Measurements from ENCODE around the gene ARHGEF28. TPM values are rescaled to one million over a fixed set of nuclear protein-coding genes. Genes with fewer than 3 reads are reported as not detected.

ARHGEF28 gene
- total RNA-seq, 1 donor from 2014 or later = 0.11 TPM

DNA sequence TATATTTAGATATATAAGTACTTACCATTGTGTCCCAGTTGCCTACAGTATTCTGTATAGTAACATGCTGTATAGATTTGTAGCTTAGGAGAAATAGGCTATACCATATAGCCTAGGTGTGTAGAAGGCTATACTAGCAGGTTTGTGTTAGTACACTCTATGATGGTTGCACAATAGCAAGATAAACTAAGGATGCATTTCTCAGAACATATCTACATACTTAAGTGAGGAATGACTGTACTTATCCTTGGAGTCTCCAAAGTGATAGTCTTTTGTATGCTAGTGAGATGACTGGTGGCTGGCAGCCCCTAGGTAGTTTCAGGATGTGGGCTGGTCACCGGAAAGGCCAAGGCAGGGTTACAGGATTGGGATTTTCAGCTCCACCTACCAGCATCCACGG, 208.7 kb downstream of the ARHGEF28 start:
- intact Hi-C loops (cut with micrococcal nuclease) = no loop called here
- DNase-seq (ENCODE audit: low spot score) = no peak
- Mint-ChIP-seq H3K27me3 (ENCODE audit: low read depth) (peaks cover 14% of the 10 kb centered on the region), H3K36me3 (ENCODE audit: low read depth) (no peaks in the 10 kb centered on the region), H3K9me3 (no peaks in the 10 kb centered on the region), H3K4me1 (ENCODE audit: low read depth) (no peaks in the 10 kb centered on the region), H3K27ac (no peak overlapping the region), H3K4me3 (ENCODE audit: low read depth) (no peak overlapping the region)

GRCh38 chr5:73835726-73836125, 209.7 kb downstream of the ARHGEF28 start:
- Mint-ChIP-seq H3K27me3 (ENCODE audit: low read depth) (peaks cover 14% of the 10 kb centered on the region), H3K4me3 (ENCODE audit: low read depth) (no peak overlapping the region), H3K27ac (no peak overlapping the region), H3K36me3 (ENCODE audit: low read depth) (no peaks in the 10 kb centered on the region), H3K9me3 (no peaks in the 10 kb centered on the region), H3K4me1 (ENCODE audit: low read depth) (no peaks in the 10 kb centered on the region)
- no peak for DNase-seq (ENCODE audit: low spot score)
- intact Hi-C loops (cut with micrococcal nuclease) = no loop called here

DNA sequence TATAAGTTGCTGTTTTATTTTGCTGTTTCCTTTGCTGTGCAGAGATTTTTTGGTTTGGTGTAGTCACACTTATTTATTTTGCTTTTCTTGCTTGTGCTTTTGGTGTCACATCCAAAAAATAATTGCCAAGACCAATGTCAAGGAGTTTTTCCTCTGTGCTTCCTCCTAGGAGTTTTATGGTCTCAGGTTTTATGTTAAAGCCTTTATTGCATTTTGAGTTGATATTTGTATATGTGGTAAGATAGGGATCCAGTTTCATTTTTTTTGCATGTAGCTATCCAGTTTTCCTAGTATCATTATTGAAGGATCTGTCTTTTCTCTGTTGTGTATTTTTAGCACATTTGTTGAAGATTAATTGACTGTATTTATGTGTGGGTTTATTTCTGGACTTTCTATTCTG, 210.6 kb downstream of the ARHGEF28 start:
- Mint-ChIP-seq H3K27me3 (ENCODE audit: low read depth) (peaks cover 14% of the 10 kb centered on the region), H3K4me3 (ENCODE audit: low read depth) (no peak overlapping the region), H3K27ac (no peak overlapping the region), H3K9me3 (no peaks in the 10 kb centered on the region), H3K36me3 (ENCODE audit: low read depth) (no peaks in the 10 kb centered on the region), H3K4me1 (ENCODE audit: low read depth) (no peaks in the 10 kb centered on the region)
- DNase-seq (ENCODE audit: low spot score) = no peak
- intact Hi-C loops (cut with micrococcal nuclease) = no loop called here

DNA sequence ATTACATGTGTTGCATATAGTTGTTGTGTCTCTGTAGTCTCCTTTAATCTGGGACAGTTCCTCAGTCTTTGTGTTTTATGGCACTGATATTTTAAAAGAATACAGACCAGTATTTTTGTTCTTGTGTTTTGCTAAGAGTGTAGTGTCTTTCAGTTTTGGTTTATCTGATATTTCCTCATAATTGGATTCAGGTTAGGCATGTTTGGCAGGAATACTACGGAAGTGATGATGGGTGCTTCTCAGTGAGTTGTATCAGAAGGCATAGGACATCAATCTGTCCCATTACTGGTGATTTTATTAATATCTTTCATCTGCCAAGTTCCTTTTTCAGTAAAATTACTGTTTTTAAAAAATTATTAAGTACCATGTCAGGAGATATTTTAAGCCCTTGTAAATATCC, 212.9 kb downstream of the ARHGEF28 start:
- no peak overlapping the region for H3K27ac Mint-ChIP-seq
- H3K4me1 Mint-ChIP-seq (ENCODE audit: low read depth) = no peaks in the 10 kb centered on the region
- no peak overlapping the region for H3K4me3 Mint-ChIP-seq (ENCODE audit: low read depth)
- intact Hi-C loops (cut with micrococcal nuclease) = no loop called here
- no peak for DNase-seq (ENCODE audit: low spot score)
- H3K36me3 Mint-ChIP-seq (ENCODE audit: low read depth) = no peaks in the 10 kb centered on the region
- no peaks in the 10 kb centered on the region for H3K9me3 Mint-ChIP-seq
- peaks cover 14% of the 10 kb centered on the region for H3K27me3 Mint-ChIP-seq (ENCODE audit: low read depth)

DNA sequence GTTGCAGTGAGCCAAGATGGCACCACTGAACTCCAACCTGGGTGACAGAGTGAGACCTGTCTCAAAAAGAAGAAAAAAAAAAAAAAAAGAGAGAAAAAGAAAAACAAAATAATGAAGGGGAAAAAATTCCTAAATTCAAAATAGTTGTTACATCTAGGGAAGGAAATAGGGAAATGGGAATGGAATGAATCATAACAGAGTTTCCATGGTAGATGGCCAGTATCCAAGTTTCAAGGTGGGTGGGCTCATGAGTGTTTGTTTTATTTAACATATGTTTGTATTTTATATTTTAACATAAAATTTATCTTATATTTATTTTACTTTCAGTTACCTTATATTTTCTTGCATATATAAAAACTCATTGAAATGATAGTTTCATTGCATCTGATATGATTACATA, 215.6 kb downstream of the ARHGEF28 start:
- Mint-ChIP-seq H3K9me3 (no peaks in the 10 kb centered on the region), H3K27ac (no peak overlapping the region)

GRCh38 chr5:73844165-73844564, 218.2 kb downstream of the ARHGEF28 start:
- H3K27me3 Mint-ChIP-seq (ENCODE audit: low read depth) = peaks cover 3% of the 10 kb centered on the region
- H3K27ac Mint-ChIP-seq = no peak overlapping the region
- no peaks in the 10 kb centered on the region for H3K4me1 Mint-ChIP-seq (ENCODE audit: low read depth)
- H3K36me3 Mint-ChIP-seq (ENCODE audit: low read depth) = no peaks in the 10 kb centered on the region
- intact Hi-C loops (cut with micrococcal nuclease) = no loop called here
- H3K9me3 Mint-ChIP-seq = no peaks in the 10 kb centered on the region
- DNase-seq (ENCODE audit: low spot score) = no peak
- no peak overlapping the region for H3K4me3 Mint-ChIP-seq (ENCODE audit: low read depth)

More for the DNA sequence above, 215.6 kb downstream of the ARHGEF28 start:
- Mint-ChIP-seq H3K27me3 (ENCODE audit: low read depth) (peaks cover 5% of the 10 kb centered on the region), H3K4me1 (ENCODE audit: low read depth) (no peaks in the 10 kb centered on the region), H3K4me3 (ENCODE audit: low read depth) (no peak overlapping the region), H3K36me3 (ENCODE audit: low read depth) (no peaks in the 10 kb centered on the region)
- DNase-seq (ENCODE audit: low spot score) = no peak
- intact Hi-C loops (cut with micrococcal nuclease) = no loop called here

- Mint-ChIP-seq H3K27ac (no peak overlapping the region), H3K4me1 (ENCODE audit: low read depth) (no peaks in the 10 kb centered on the region), H3K9me3 (no peaks in the 10 kb centered on the region), H3K4me3 (ENCODE audit: low read depth) (no peak overlapping the region), H3K27me3 (ENCODE audit: low read depth) (peaks cover 10% of the 10 kb centered on the region), H3K36me3 (ENCODE audit: low read depth) (no peaks in the 10 kb centered on the region)
- intact Hi-C loops (cut with micrococcal nuclease) = no loop called here
- DNase-seq (ENCODE audit: low spot score) = no peak
Observed at GRCh38 chr5:73851471-73852181, 225.6 kb downstream of the ARHGEF28 start.

DNA sequence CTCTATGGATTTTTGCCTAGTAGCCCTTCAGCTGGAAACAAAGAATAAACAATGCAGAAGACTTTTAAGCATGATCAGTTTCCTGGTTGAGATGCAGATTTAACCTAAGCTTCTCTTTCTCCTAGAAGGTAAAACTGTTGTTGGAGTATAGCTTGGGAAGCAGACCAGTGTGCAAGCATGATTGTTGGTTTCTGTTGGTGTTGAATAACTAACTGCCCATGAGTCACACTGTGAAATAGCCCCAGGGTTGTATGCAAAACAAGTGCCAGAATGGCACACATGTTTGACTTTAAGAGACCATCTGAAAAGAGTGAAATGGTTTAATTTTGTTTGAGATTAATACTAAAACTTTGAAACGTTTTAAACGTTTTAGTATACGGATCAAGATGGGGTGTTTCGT, 227.1 kb downstream of the ARHGEF28 start:
- intact Hi-C loops (cut with micrococcal nuclease) = no loop called here
- Mint-ChIP-seq H3K27me3 (ENCODE audit: low read depth) (peaks cover 10% of the 10 kb centered on the region), H3K27ac (no peak overlapping the region), H3K9me3 (no peaks in the 10 kb centered on the region), H3K36me3 (ENCODE audit: low read depth) (no peaks in the 10 kb centered on the region), H3K4me1 (ENCODE audit: low read depth) (no peaks in the 10 kb centered on the region), H3K4me3 (ENCODE audit: low read depth) (no peak overlapping the region)
- no peak for DNase-seq (ENCODE audit: low spot score)

DNA sequence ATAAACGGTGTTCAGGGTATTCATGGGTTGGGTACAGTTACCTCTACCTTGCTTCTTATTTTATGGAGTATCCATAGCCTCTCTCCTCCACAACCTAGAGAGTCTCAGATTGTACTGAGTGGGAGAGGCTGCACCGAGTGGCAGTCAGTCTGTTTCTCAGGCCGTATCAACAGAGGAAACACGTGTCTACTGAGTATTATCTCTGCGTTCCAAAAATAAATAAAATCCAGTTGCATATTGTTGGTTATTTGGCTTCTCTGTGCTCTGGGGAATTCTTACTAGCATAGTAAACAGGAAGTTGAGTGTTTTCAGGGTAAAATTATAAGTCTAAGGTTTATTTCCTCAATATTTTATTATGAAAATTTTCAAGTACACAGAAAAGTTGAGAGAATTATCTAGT, 231.0 kb downstream of the ARHGEF28 start:
- DNase-seq (ENCODE audit: low spot score) = no peak
- no peaks in the 10 kb centered on the region for H3K4me1 Mint-ChIP-seq (ENCODE audit: low read depth)

GRCh38 chr5:73857446-73857845, 231.4 kb downstream of the ARHGEF28 start:
- Mint-ChIP-seq H3K27me3 (ENCODE audit: low read depth) (peaks cover 19% of the 10 kb centered on the region), H3K27ac (no peak overlapping the region), H3K4me3 (ENCODE audit: low read depth) (no peak overlapping the region), H3K36me3 (ENCODE audit: low read depth) (no peaks in the 10 kb centered on the region), H3K4me1 (ENCODE audit: low read depth) (no peaks in the 10 kb centered on the region), H3K9me3 (no peaks in the 10 kb centered on the region)
- intact Hi-C loops (cut with micrococcal nuclease) = no loop called here
- DNase-seq (ENCODE audit: low spot score) = no peak

More for the DNA sequence above, 231.0 kb downstream of the ARHGEF28 start:
- Mint-ChIP-seq H3K36me3 (ENCODE audit: low read depth) (no peaks in the 10 kb centered on the region), H3K27ac (no peak overlapping the region), H3K27me3 (ENCODE audit: low read depth) (peaks cover 16% of the 10 kb centered on the region), H3K4me3 (ENCODE audit: low read depth) (no peak overlapping the region), H3K9me3 (no peaks in the 10 kb centered on the region)
- intact Hi-C loops (cut with micrococcal nuclease) = no loop called here

GRCh38 chr5:73858054-73858453, 232.1 kb downstream of the ARHGEF28 start:
- H3K36me3 Mint-ChIP-seq (ENCODE audit: low read depth) = no peaks in the 10 kb centered on the region
- DNase-seq (ENCODE audit: low spot score) = no peak
- H3K27ac Mint-ChIP-seq = no peak overlapping the region
- H3K27me3 Mint-ChIP-seq (ENCODE audit: low read depth) = peaks cover 20% of the 10 kb centered on the region
- H3K4me1 Mint-ChIP-seq (ENCODE audit: low read depth) = no peaks in the 10 kb centered on the region
- no peaks in the 10 kb centered on the region for H3K9me3 Mint-ChIP-seq
- intact Hi-C loops (cut with micrococcal nuclease) = no loop called here
- no peak overlapping the region for H3K4me3 Mint-ChIP-seq (ENCODE audit: low read depth)

GRCh38 chr5:73858776-73859175, 232.8 kb downstream of the ARHGEF28 start:
- H3K9me3 Mint-ChIP-seq = no peaks in the 10 kb centered on the region
- no peak for DNase-seq (ENCODE audit: low spot score)
- peaks cover 26% of the 10 kb centered on the region for H3K27me3 Mint-ChIP-seq (ENCODE audit: low read depth)
- H3K4me1 Mint-ChIP-seq (ENCODE audit: low read depth) = no peaks in the 10 kb centered on the region
- H3K27ac Mint-ChIP-seq = no peak overlapping the region
- no peaks in the 10 kb centered on the region for H3K36me3 Mint-ChIP-seq (ENCODE audit: low read depth)
- H3K4me3 Mint-ChIP-seq (ENCODE audit: low read depth) = no peak overlapping the region
- intact Hi-C loops (cut with micrococcal nuclease) = no loop called here

DNA sequence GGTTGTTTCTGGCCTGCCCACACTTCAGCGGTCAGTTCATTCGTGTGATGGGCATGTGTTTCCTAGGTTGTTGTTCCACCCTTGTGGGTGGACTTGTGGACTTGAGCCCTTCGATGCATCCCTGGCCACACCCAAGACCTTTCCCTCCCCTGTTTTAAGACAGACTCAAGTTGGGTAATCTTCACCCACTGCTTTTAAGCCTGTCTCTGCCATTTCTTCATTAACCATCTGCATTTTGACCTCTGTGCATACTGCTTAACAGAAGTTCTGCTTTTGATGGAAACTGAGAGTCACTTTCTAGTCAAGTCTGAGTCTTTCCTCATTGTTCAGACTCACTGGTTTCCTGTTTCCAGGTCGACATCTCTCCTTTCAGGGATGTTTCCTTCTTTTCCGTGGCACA, 233.7 kb downstream of the ARHGEF28 start:
- H3K27me3 Mint-ChIP-seq (ENCODE audit: low read depth) = peaks cover 26% of the 10 kb centered on the region
- intact Hi-C loops (cut with micrococcal nuclease) = no loop called here
- no peaks in the 10 kb centered on the region for H3K9me3 Mint-ChIP-seq
- no peak for DNase-seq (ENCODE audit: low spot score)
- no peaks in the 10 kb centered on the region for H3K4me1 Mint-ChIP-seq (ENCODE audit: low read depth)
- H3K27ac Mint-ChIP-seq = no peak overlapping the region
- H3K4me3 Mint-ChIP-seq (ENCODE audit: low read depth) = no peak overlapping the region
- H3K36me3 Mint-ChIP-seq (ENCODE audit: low read depth) = no peaks in the 10 kb centered on the region
